Hippocampal formation (tissue), 2 donors: ENCODE results near the gene SH3BP5L.

Source experiments
- DNase-seq, 2 donors: peaks; one replicate each; lab custom pipeline; 2025; lab: John Stamatoyannopoulos, UW

The SH3BP5L gene

GRCh38 chr1:248776991-248777390, 48.7 kb downstream of the SH3BP5L start:
- DNase-seq: no peak

GRCh38 chr1:248775441-248775840, 50.3 kb downstream of the SH3BP5L start:
- DNase-seq: no peak
